Loucy (cell line): ENCODE results near the gene RHEB.

Experiments used
- H2AFZ ChIP-seq: fragments of 200-600 bp; sonication (generic); 2 replicates; pipeline ENCODE4 v1.6.0; 2016; ENCODE audit warnings: antibody characterized with exemption, mild to moderate bottlenecking, low read length, moderate library complexity
- H3F3A ChIP-seq: fragments of 200-600 bp; 2 replicates; pipeline ENCODE4 v1.6.0; 2016; ENCODE audit warnings: antibody characterized with exemption, low read depth, mild to moderate bottlenecking
- H3K27me3 ChIP-seq: fragments of 200-600 bp; sonication (generic); 2 replicates; pipeline ENCODE4 v1.6.1; 2014; ENCODE audit warnings: low read length, mild to moderate bottlenecking; ENCODE audit not compliant: insufficient read depth, poor library complexity, severe bottlenecking
- H3K36me3 ChIP-seq: fragments of 200-600 bp; sonication (generic); 2 replicates; pipeline ENCODE4 v1.6.1; 2016; ENCODE audit warnings: low read length; ENCODE audit not compliant: insufficient read depth
- H3K4me1 ChIP-seq: fragments of 200-600 bp; sonication (generic); 2 replicates; pipeline ENCODE4 v1.5.1; 2014; ENCODE audit warnings: low read length, mild to moderate bottlenecking; ENCODE audit not compliant: insufficient read depth, poor library complexity, severe bottlenecking
- H3K4me2 ChIP-seq: fragments of 200-600 bp; sonication (generic); 2 replicates; pipeline ENCODE4 v1.6.0; 2014; ENCODE audit warnings: antibody characterized with exemption, low read length, low read depth, mild to moderate bottlenecking; ENCODE audit not compliant: poor library complexity, severe bottlenecking
- H3K4me3 ChIP-seq: fragments of 200-600 bp; sonication (generic); 2 replicates; pipeline ENCODE4 v1.5.1; 2014; ENCODE audit warnings: low read length, mild to moderate bottlenecking, mixed read lengths; ENCODE audit not compliant: poor library complexity, severe bottlenecking
- H3K79me2 ChIP-seq: fragments of 200-600 bp; sonication (generic); 2 replicates; pipeline ENCODE4 v1.6.1; 2014; ENCODE audit warnings: low read length; ENCODE audit not compliant: insufficient read depth
- H3K9ac ChIP-seq: fragments of 200-600 bp; sonication (generic); 2 replicates; pipeline ENCODE4 v1.6.0; 2014; ENCODE audit warnings: mild to moderate bottlenecking, low read depth, low read length, moderate library complexity; ENCODE audit not compliant: poor library complexity, severe bottlenecking
- H3K9me2 ChIP-seq: fragments of 200-600 bp; sonication (generic); replicated peaks from 2 replicates; pipeline ENCODE4 v1.6.1; 2016; ENCODE audit warnings: low read depth, low read length, mixed read lengths
- H3K9me3 ChIP-seq: fragments of 200-600 bp; sonication (generic); 2 replicates; pipeline ENCODE4 v1.6.1; 2014; ENCODE audit warnings: mild to moderate bottlenecking, antibody characterized with exemption, low read length, low read depth; ENCODE audit not compliant: insufficient read depth
- H4K20me1 ChIP-seq: fragments of 200-600 bp; sonication (generic); 2 replicates; pipeline ENCODE4 v1.6.0; 2014; ENCODE audit warnings: antibody characterized with exemption, low read length, mild to moderate bottlenecking; ENCODE audit not compliant: insufficient read depth, poor library complexity, severe bottlenecking
- EZH2phosphoT487 ChIP-seq: fragments of 200-600 bp; IDR thresholded peaks from 2 replicates; pipeline ENCODE4 v1.6.1; 2018; ENCODE audit warnings: antibody characterized with exemption, mild to moderate bottlenecking, moderate library complexity, borderline replicate concordance
- TF ChIP-seq, protein P1 (sequence below): fragments of 200-600 bp; sonication (generic); conservative IDR thresholded peaks from 2 replicates; pipeline ENCODE4 v1.5.1; 2014; ENCODE audit warnings: mild to moderate bottlenecking, antibody characterized with exemption, low read length

Gene RHEB

GRCh38 chr7:151437866-151438516, 81.7 kb downstream of the RHEB start:
- no peaks in the 10 kb centered on the region for H3K9me2 ChIP-seq
- no peaks in the 10 kb centered on the region for H3K36me3 ChIP-seq
- H4K20me1 ChIP-seq, result no peaks in the 10 kb centered on the region
- no peaks in the 10 kb centered on the region for H3K79me2 ChIP-seq
- no peak for TF ChIP-seq EZH2phosphoT487
- TF ChIP-seq, protein P1, sequence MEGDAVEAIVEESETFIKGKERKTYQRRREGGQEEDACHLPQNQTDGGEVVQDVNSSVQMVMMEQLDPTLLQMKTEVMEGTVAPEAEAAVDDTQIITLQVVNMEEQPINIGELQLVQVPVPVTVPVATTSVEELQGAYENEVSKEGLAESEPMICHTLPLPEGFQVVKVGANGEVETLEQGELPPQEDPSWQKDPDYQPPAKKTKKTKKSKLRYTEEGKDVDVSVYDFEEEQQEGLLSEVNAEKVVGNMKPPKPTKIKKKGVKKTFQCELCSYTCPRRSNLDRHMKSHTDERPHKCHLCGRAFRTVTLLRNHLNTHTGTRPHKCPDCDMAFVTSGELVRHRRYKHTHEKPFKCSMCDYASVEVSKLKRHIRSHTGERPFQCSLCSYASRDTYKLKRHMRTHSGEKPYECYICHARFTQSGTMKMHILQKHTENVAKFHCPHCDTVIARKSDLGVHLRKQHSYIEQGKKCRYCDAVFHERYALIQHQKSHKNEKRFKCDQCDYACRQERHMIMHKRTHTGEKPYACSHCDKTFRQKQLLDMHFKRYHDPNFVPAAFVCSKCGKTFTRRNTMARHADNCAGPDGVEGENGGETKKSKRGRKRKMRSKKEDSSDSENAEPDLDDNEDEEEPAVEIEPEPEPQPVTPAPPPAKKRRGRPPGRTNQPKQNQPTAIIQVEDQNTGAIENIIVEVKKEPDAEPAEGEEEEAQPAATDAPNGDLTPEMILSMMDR, result no peak
- no peaks in the 10 kb centered on the region for H3F3A ChIP-seq
- no peak overlapping the region for H3K9ac ChIP-seq
- no peak overlapping the region for H3K4me2 ChIP-seq
- H2AFZ ChIP-seq, result no peak overlapping the region
- no peaks in the 10 kb centered on the region for H3K9me3 ChIP-seq
- H3K4me1 ChIP-seq, result peaks cover 22% of the 10 kb centered on the region
- H3K4me3 ChIP-seq, result no peak overlapping the region
- H3K27me3 ChIP-seq, result no peaks in the 10 kb centered on the region

- TF ChIP-seq, protein P1, result no peak
- no peak for TF ChIP-seq EZH2phosphoT487
- H3K9me2 ChIP-seq, result no peaks in the 10 kb centered on the region
- H3K4me3 ChIP-seq, result no peak overlapping the region
- H2AFZ ChIP-seq, result no peak overlapping the region
- H3K9ac ChIP-seq, result no peak overlapping the region
- H3K4me1 ChIP-seq, result peaks cover 27% of the 10 kb centered on the region
- H3F3A ChIP-seq, result no peaks in the 10 kb centered on the region
- H3K36me3 ChIP-seq, result no peaks in the 10 kb centered on the region
- no peaks in the 10 kb centered on the region for H3K9me3 ChIP-seq
- H4K20me1 ChIP-seq, result no peaks in the 10 kb centered on the region
- H3K27me3 ChIP-seq, result no peaks in the 10 kb centered on the region
- no peak overlapping the region for H3K4me2 ChIP-seq
- H3K79me2 ChIP-seq, result no peaks in the 10 kb centered on the region
Observed at GRCh38 chr7:151437159-151437553, 82.5 kb downstream of the RHEB start.

DNA sequence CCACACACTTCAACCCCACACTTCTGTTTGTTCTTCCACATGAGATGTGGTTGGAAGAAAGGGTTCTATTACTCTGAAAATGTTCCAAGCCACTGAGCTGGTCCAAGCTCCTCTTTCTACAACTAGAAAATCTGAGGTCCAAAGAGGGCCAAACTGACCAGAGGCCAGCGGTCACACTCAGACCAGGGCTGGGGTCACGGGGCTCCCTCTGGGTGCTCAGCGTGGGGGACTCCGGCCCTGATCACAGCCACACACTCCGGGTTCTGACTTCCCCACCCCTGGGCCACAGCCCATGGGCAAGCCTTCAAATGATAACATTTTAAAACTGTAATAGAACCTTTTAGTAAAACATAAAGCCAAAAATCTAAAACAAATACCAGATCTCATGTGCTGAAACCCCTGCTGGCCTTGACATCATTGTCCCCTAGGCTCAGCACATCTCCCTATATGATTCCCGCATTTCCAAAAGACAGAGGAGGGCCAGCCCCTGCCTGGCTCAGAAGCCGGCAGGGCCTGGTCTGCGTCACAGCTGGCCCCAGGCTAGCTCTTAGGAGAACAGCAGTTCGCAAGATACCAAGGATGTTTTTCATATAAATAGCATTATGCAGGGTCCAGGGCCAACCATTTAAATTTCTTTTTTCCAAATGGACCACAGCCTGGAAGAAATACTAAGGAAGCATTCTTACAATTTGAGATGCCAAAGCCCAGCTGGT, 83.1 kb downstream of the RHEB start:
- H4K20me1 ChIP-seq, result no peaks in the 10 kb centered on the region
- H2AFZ ChIP-seq, result no peak overlapping the region
- H3K9me2 ChIP-seq, result no peaks in the 10 kb centered on the region
- no peaks in the 10 kb centered on the region for H3K36me3 ChIP-seq
- H3K4me2 ChIP-seq, result no peak overlapping the region
- H3K9me3 ChIP-seq, result no peaks in the 10 kb centered on the region
- no peak overlapping the region for H3K9ac ChIP-seq
- no peaks in the 10 kb centered on the region for H3K27me3 ChIP-seq
- H3F3A ChIP-seq, result no peaks in the 10 kb centered on the region
- peaks cover 25% of the 10 kb centered on the region for H3K4me1 ChIP-seq
- no peaks in the 10 kb centered on the region for H3K79me2 ChIP-seq
- TF ChIP-seq, protein P1, result no peak
- TF ChIP-seq EZH2phosphoT487, result no peak
- H3K4me3 ChIP-seq, result no peak overlapping the region
